Stimulated activated CD4-positive, alpha-beta T cell treated with anti-CD3 and anti-CD28 coated beads, Interleukin-4, amount 100 ng/mL, for 24 hours (primary cell): Measurements from ENCODE around the gene STAG2.

Experiments
- DNase-seq: peaks from one replicate; pipeline ENCODE4 v3.0.0-alpha.2; 2020

STAG2 gene

DNA sequence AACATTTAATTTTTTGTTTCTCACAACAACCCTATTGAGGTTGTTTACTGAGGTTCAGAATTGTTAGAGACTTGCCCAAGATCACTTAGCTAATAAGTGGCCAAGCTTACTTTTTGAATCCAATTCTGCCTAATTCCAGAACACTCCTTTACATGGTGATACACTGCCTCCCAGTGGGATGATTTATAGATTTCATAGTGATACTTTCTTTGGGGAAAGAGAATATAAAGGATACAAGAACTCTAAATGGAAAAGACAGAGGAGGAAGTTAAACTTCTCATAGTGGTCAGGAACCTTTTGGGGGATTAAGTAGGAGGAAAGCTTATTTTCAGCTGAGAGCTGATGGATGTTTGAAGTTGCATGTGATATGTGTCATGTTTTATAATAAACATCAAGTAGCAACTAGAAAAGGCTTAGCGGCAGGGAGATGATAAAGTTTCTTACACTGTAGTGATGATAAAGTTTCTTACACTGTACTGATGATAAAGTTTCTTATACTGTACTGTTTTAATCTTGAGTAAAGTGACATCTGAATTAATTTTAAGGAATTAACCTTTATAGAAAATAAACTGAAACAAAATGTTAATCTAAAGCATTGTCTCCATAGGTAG, 15.3 kb downstream of the STAG2 start:
- no peak for DNase-seq

DNA sequence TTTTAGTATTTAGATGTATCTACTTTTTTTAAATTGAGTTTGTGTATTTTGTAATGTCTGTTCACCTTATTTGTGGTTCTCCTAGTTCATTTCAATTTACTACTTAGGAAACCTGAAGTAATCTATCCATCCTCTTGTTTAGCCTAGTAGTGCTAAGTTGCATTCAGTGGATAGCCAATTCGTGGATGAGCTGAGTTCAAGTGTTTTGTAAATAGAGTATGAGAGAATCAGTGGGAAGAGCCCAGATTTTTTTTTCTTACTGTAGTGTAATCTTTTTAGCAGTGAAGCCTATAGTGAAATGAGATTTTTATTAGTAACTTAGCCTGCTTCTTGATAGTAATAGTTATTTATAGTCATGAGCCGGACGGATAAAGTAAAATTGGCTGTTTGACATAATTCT, 21.7 kb downstream of the STAG2 start:
- no peak for DNase-seq

DNA sequence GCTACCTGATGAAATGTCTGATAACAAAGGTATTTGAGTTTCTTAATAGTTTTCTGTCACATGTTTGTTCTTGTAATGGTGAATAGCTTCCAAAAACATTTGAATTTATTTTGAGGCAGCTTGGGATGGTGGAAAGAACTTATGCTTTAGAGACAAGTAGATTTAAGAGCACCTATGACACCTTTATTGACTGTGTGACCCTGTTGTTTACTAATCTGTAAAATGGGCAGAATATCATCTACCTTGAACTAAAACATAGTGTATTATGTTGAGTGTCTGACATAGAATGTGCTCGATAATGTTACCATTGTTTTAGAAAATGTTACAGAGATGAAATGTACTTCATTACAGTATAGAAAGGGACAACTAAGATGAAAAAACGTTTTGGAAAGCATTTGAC, 24.9 kb downstream of the STAG2 start:
- no peak for DNase-seq

DNA sequence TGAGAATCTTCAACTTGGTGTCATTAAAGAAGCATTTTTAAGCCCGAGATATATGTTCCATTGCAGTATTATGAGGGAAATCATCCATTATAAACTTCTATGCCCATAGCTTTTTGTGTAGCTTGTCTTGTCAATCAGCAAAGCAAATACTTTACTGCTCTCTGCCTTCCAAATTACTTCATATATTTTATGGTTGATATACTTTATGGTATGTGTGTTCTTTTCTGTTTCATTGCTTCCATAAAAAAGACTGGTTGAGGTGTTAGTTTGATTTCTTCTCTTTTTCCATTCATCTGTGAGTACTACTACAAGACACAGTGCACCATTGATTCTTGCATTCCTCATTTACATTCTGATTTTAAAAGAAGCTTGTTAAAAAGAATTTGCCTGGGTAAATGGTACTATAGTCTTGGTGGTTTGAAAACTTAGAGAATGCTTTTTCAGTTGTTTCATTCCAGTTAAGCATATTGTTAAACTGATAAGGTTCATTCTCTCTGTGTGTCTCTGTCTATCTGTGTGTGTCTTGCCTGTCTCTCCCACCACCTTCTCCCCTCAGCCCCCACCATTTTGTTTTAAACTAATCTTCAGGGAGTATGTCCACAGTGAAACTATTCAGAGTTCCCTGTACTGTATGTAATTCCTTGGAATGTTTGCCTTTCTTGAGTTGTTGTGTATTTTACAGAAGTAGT, 27.1 kb downstream of the STAG2 start:
- DNase-seq, result no peak

DNA sequence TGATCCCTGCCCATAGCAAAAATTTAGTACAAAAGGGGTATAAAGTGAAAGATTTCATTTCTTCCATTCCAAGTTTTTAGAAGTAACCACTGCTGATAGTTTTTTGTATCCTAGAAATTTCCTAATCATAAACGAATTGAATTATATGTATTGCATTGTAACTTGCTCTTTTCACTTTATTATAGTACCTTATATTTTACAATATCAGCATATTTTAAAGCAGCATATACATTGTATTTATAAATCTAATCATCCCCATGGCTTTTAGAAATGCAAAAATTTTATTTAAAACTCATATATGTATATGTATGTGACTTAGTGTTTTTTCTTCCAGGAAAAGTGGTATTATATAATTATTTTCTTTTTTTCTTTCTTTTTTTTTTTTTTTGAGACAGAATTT, 27.7 kb downstream of the STAG2 start:
- DNase-seq, result no peak

DNA sequence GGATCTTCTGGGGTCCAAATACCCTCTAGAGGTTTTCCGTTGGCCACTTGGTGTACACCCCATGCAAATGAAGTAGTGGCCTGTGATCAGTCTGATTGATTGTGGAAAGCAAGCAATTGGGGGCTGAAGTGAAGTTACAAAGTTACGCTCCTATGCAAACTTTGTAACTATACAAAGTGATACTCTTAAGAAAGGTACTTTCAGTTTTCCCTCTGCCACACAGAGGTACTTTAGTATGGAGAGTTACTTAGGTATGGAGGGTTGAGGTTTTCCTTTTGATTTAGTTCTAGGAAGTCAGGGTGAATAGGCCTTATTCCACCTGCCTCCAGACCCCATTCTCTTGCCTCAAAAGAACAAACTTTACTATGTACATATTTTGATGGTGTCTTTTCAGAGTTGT, 28.7 kb downstream of the STAG2 start:
- DNase-seq, result no peak

DNA sequence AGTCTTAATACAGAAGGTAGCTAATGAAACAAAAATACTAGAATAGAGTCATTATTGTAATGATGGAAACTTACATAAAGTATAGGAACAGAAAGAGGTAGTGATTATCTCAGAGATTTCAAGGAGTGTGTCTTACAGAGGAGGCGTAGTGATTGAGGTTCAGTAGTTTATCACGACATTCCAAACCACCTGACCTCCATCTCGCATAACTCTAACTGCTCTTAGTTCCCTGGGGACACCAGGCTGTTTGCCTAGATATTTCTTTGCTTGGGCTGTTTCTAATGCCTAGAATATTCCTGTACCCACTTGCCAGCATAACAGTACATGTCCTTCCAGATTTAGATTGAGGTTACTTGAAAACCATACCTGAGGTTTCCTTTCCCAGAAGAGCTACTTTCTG, 29.1 kb downstream of the STAG2 start:
- DNase-seq, result no peak

DNA sequence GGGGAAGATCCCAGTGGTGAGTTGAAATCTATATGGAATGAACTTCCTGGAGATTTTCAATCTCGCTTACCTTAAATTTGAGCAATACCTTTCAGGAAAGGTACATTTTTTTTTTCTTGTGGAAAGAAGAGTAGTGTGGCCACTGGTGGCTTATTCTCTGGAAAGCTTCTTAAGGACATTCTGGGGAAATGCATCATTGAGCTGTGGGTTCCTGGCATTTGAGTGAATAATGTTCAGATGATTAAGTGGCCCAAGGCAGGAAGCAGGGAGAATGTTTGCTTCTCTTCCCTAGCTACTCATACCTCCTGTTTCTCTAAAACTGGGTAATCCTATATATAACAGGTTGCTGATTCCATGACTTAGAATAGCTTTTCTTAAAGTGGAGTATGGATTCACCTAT, 31.8 kb downstream of the STAG2 start:
- no peak for DNase-seq

DNA sequence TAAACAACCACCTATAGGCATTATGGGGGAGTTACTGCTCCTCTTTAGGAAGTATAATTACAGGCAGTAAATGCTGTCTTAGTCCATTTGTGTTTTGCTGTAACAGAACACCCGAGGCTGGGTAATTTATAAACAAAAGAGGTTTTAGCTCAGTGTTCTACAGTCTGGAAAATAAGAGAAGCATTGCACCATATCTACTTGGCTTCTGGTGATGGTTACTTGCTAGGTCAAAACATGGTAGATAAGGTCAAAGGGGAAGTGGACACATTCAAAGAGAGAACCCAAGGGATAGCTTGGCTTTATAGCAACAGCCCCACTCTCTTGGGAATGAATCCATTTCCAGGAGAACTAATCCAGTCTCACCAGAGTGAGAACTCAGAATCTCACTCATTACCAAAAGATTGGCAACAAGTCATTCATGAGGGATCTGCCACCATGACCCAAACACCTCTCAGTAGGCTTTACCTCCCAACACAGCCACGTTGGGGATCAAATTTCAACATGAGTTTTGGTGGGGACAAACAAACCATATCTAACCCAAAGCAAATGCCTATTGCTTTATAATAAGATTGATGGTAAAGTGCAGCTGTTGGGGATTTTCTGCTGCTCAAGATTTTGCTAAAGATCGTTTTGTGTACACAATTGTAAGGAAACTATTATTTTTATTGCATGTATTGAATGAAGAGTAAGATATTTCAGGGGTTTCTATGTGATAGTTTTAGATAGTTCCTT, 32.6 kb downstream of the STAG2 start:
- no peak for DNase-seq

DNA sequence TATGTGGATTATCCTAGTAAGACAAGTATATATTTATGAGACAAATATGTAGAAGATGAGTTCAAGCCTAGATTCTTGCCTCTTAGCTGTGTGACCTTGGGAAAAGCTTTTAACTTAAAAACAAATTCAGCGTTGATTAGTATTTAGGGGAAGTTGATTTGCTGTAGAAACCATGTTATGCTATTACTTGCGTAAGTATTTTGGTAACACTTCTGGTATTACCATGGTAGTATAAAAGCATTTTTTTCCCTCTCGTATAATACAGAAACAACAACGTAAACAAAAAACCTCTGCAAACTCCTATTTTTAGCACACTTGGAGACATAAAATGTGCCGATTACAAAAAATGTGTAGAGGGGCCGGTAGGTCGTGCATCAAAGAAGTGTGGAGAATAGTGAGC, 33.2 kb downstream of the STAG2 start:
- DNase-seq, result no peak

DNA sequence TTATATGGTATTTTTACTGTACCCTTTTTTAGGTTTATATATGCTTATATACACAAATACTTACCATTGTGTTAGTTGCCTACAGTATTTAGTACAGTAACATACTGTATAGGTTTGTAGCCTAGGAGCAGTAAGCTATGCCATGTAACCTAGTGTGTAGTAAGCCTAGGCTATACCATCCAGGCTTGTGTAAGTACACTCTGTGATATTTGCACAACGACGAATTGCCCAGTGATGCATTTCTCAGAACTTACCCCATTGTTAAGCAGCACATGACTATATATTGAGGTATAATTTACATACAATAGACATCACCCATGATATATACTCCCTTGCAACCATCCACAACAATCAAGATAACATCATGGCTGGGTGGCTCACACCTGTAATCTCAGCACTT, 40.1 kb downstream of the STAG2 start:
- no peak for DNase-seq

DNA sequence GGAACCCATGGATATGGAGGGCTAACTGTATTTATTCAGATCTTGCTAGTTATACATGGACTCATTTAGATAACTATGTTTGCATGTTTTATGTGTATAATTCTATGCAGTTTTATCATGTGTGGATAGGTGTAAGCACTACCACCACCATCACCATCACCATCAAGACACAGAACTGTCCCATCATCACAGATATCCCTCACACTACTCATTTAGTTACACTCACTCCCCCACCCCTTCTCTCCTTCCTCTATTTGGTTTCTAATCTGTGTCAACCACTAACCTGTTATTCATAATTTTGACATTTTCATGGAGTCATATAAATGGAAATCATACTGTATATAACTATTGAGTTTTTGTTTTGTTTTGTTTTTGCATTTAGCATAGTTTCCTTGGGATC, 43.7 kb downstream of the STAG2 start:
- DNase-seq, result no peak

DNA sequence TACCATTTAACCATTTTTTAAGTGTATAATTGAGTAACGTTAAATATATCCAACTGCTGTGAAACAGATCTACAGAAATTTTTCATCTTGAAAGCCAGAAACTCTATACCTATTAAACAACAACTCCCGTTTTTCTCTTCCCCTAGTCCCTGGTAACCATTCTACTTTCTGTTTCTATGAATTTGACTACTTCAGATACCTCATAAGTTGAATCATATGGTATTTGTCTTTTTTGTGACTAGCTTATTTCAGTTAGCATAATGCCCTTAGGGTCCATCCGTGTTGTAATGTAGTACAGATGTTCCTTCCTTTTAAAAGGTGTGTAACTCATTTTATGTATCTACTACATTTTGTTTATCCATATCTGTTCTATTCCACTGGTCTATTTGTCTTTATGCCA, 48.7 kb downstream of the STAG2 start:
- no peak for DNase-seq

DNA sequence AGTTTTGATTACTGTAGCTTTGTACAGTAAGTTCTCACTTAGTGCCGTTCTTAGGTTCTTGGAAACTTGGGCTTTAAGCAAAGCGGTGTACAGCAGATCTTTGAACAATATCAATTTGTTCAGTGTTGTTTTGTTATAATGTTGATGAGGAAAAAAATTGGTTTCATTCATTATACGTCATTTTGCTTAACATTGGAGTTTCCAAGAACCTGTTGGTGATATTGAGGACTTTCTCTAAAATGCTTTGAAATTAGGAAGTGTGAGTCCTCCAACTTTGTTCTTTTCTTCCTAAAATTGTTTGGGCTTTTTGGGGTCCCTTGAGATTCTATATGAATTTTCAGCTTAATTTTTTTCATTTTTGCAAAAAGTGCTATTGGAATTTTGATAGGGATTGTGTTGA, 49.1 kb downstream of the STAG2 start:
- no peak for DNase-seq

DNA sequence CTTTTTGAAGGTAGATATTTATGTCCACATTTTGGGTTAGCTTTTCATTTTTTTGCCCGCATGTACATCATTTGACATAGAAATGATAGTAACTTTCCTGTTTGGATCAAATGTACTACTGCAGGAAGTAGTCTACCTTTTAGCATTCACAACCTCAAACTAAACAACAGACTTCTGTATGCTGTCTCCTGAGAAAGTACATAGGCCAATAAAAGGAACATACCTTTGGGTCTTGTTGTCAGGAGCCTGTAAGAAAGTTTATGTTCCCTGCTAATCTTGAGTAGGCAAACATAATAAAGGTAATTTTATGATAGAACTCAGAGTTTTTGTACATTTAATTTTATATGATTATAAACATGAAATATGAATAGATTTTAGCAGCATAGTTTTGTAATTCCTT, 54.2 kb downstream of the STAG2 start:
- no peak for DNase-seq

DNA sequence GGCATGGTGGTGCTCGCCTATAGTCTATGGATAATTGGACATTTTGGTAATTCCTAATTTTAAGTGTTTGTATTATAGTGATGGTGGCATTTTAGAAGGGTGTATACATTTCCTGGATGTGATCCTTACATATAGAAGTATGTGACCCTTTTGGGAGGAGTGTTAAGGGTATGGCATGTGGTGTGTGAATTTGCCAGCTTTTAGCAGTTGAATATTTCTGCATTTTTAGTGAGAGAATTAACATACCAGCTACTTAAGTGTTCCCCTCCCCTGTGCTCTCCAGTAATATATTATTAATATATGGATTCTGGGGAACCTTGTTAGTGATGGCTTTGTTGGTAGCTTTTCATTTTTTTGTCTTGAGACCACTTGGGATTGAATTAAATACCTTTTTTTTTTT, 55.3 kb downstream of the STAG2 start:
- no peak for DNase-seq

DNA sequence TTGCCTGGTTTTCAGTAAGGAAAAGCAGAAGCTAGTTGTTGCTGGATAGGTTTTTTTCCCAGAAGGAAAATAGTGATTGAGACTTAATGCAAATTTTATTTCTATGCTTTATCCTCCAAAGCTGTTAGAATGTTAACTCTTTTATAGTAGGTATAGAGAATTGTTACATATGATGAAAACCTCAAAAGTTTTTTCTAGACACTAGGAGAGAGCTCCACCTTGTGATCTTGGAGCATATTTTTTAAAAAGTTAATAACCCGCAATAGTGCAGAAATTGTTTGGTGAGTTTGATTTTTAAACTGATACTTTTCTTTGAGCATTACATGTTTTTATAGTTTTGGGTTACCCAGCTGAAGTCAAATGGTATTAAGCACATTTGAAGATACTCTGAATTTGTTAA, 56.5 kb downstream of the STAG2 start:
- no peak for DNase-seq

DNA sequence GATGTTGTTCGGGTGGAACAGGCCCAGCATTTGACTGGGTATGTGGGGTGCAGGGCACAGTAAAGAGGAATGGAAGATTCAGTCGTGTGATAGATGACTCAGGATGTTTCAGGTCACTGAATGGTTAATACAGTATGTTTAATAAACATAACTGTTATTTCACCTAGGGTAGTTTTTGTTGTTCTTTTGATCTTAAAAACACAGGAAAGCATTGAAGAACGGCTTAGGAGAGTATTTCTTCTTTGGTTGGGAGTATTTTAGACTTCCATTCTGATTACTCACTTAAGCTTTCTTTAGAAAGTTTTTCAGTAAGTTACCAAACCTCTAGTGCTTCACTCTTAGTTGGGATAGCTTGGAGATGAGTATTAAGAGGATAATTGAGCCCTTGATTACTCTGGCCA, 62.3 kb downstream of the STAG2 start:
- DNase-seq, result no peak

DNA sequence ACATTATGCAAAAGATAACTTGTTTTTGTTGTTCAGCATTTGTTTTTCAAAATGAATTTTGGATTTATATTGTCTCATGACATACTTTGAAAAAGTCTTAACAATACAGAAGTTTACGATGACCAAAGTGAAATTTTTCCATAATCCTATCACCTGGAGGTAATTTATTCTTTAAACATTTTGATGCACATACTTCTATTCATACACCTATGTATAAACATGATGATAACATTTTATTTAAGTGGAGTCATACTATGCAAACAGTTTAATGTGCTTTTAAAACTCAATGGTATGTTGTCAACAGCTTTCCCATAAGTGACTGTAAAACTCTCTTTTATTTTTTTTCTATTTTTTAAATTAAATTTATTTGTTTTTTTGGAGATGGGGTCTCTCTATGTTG, 65.0 kb downstream of the STAG2 start:
- DNase-seq, result no peak

DNA sequence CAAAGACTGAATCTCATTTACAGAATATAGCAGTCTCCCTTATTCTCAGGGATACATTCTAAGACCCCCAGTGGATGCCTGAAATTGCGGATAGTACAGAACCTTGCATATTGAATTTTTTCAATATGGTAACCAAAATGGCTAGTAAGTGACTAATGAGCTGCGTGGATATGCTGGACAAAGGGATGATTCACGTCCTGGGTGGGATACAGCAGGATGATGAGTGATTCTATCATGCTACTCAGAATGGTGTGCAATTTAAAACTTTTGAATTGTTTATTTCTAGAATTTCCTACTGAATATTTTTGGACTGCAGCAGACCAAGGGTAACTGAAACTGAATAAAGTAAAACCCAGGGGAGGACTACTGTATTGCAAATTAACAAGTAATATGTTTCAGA, 66.7 kb downstream of the STAG2 start:
- no peak for DNase-seq

DNA sequence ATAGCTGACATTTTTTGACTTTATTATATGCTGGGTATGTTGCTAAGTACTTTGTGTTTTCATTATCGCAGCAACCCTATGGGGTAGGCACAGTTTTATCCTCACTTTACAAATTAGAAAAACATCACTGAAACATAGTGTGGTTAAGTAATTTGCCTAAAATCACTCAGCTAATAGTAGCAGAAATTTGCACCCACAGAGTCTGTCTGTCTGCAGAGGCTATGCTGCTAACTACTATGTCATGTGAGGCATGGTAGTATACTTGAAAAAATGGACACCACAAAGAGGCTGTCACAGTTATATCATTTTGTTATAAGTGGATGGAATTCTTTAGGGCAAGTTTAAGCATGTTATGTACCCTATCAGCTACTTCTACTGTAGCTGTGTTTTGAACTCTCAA, 69.0 kb downstream of the STAG2 start:
- no peak for DNase-seq

DNA sequence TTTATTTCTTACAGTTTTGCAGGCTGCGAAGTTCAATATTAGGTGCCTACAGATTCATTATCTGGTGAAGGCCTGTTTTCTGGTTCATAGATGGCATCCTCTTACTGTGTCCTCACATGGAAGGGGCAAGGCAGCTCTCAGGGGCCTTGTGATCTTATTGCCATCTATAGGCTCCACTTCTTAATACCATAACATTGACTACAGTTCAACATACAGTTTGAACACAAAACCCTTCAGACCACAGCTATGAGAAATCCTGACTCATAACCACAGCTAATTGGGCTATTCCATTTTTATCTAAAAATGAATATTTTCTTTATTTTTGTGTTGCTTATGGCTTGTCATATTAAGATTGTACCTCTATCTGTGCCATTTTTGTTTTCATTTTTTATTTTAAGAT, 72.3 kb downstream of the STAG2 start:
- no peak for DNase-seq

DNA sequence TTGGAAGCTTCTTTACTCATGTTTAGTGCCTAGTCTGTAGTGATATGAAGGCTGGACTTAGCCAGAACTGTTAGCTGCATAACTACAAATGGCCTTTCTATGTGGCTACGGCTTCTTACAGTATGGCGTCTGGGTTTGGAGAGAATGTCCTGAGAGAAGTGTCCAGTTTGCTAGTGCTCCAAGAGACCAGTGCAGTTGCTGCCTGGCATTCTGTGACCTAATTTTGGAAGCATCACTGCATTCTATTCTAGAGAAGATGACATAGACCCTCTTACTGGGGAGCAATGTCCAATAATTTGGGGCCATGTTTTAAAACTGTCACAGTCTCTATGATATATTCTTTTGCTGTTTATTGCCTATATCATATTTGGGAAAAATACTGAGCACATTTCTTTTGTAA, 74.2 kb downstream of the STAG2 start:
- no peak for DNase-seq

DNA sequence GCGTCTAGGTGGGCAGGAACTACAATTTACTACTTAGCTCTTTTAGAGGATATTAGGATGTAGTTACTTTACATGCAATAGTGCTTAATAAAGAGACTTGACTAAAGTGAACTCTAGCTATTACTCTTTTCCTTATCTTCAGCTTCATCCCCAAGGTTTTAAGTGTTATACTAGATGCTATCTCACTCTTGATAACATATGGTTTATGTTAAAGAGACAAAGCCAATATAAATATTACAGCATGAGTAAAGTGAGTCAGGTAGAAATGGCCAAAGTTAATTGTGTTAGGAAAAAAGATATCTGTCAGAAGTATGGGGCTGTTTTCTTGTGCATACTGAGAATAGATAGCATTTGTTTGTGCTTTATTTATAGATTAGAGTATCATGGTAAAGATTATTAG, 80.5 kb downstream of the STAG2 start:
- no peak for DNase-seq

DNA sequence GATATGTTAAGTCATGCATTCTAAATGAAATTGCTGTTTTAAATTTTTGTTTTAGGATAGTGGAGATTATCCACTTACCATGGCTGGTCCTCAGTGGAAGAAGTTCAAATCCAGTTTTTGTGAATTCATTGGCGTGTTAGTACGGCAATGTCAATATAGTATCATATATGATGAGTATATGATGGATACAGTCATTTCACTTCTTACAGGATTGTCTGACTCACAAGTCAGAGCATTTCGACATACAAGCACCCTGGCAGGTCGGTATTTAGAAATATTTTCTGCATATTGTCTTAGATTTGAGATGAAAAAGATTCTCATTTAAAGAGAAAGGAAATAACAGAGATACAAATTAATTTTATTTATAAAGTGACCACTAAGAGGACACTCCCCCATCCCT, 83.6 kb downstream of the STAG2 start:
- DNase-seq, result no peak
